Spleen (tissue), 11 donors: ENCODE measurements around the gene HBZ. TPM values are rescaled to one million over a fixed set of nuclear protein-coding genes. Genes with fewer than 3 reads are reported as not detected.

ENCODE experiments used
- DNase-seq: peaks from one replicate; pipeline ENCODE4 v3.0.0-alpha.2; 2020
- H3K27ac ChIP-seq, 8 donors: fragments of 200-600 bp; sonication (generic) in 7 of 8; 1 replicate in 4 of 8; 2 replicates in 4 of 8; pipeline versions ENCODE4 v1.5.0 to v1.8.0; 2016 to 2021; ENCODE audit warnings: inconsistent platforms in 4 of 8, mild to moderate bottlenecking in 4 of 8, moderate library complexity in 1 of 8
- H3K27me3 ChIP-seq, 7 donors: fragments of 200-600 bp; sonication (generic) in 6 of 7; replicated peaks in 1 of 7; 1 replicate in 4 of 7; 2 replicates in 3 of 7; pipeline versions ENCODE4 v1.5.0 to v1.8.0; 2016 to 2021; ENCODE audit warnings: inconsistent platforms in 3 of 7, mild to moderate bottlenecking in 1 of 7
- H3K36me3 ChIP-seq, 6 donors: fragments of 200-600 bp; sonication (generic) in 5 of 6; 1 replicate in 4 of 6; 2 replicates in 2 of 6; pipeline versions ENCODE4 v1.5.0 to v1.8.0; 2016 to 2021; ENCODE audit warnings: inconsistent platforms in 2 of 6
- H3K4me1 ChIP-seq, 6 donors: fragments of 200-600 bp; sonication (generic) in 5 of 6; 1 replicate in 3 of 6; 2 replicates in 3 of 6; pipeline versions ENCODE4 v1.5.0 to v1.8.0; 2016 to 2021; ENCODE audit warnings: inconsistent platforms in 3 of 6
- H3K4me3 ChIP-seq, 8 donors: fragments of 200-600 bp; sonication (generic) in 7 of 8; 1 replicate in 4 of 8; 2 replicates in 4 of 8; pipeline versions ENCODE4 v1.5.0 to v1.8.0; 2016 to 2021; ENCODE audit warnings: inconsistent platforms in 4 of 8, mild to moderate bottlenecking in 4 of 8, moderate library complexity in 2 of 8
- H3K9me3 ChIP-seq, 8 donors: fragments of 200-600 bp; sonication (generic) in 7 of 8; 1 replicate in 4 of 8; 2 replicates in 4 of 8; pipeline versions ENCODE4 v1.5.0 to v1.8.0; 2016 to 2021; ENCODE audit warnings: inconsistent platforms in 4 of 8
- CTCF ChIP-seq, 11 experiments: fragments of 200-600 bp in 7 of 11; fragments of 450-650 bp in 4 of 11; sonication (generic) in 4 of 11; IDR thresholded peaks in 8 of 11; conservative IDR thresholded peaks in 3 of 11; 1 replicate in 7 of 11; 2 replicates in 4 of 11; pipeline versions ENCODE4 v1.4.0 to v1.8.0; 2016 to 2021; ENCODE audit warnings: antibody characterized with exemption in 11 of 11, inconsistent platforms in 4 of 11, mild to moderate bottlenecking in 1 of 11
- POLR2A ChIP-seq, 3 donors: fragments of 450-650 bp; IDR thresholded peaks; one replicate each; pipeline ENCODE4 v1.5.1; 2017; ENCODE audit warnings: antibody characterized with exemption in 3 of 3, mild to moderate bottlenecking in 1 of 3
- POLR2AphosphoS5 ChIP-seq, 3 donors: sonication (generic); formaldehyde crosslinking; IDR thresholded peaks; one replicate each; pipeline ENCODE4 v1.5.1; 2017; ENCODE audit warnings: antibody characterized with exemption in 3 of 3
- WGBS, 5 donors: extraction: QIAGEN DNeasy Blood & Tissue Kit in 3 of 5; methylation state at CpG; one replicate each; pipeline versions ENCODE4 v1.1.5 to v1.1.7; 2013 to 2018; 5-methylcytosine and 5-hydroxymethylcytosine counted together
- intact Hi-C: fragments of 100-400 bp; cut with DNase I; formaldehyde crosslinking; loops from one replicate; pipeline ENCODE4 v1.15.0; 2023; ENCODE audit warnings: low total_unique reads
- polyA plus RNA-seq, 3 donors: library from polyadenylated mRNA; stranded (reverse); fragments of 200-250 nt; gene quantifications; one replicate each; pipeline ENCODE4 v1.2.1, GENCODE V29; 2013
- total RNA-seq, 7 donors: library from RNA; depleted of rRNA in 3 of 7; stranded (reverse); fragments of >200 nt in 3 of 7; fragmentation: NEBNext Ultra II Directional in 4 of 7; extraction: Animal tissue kit (Norgen Biotek cat#: 25700) in 4 of 7; gene quantifications; one replicate each; pipeline versions ENCODE4 v1.1.0 to v1.2.1, GENCODE V29; 2016 to 2021
- donor health status: healthy with polysubstance abuse.
- donor health status: DM: no; HTN: no; CAD: no; lungs with moderate emphysema.
- donor health status: DM: no; HTN: no; CAD: no.
- donor health status: Bipolar disorder and iron deficiency.
- donor health status: healthy.
- donor health status: DM: no; HTN: no; CAD: no.
- donor health status: DM: yes; HTN: yes; CAD: no.

Gene HBZ
- total and polyA plus RNA-seq, 10 donors: 0.16 to 1.2 TPM; not detected in 8

DNA sequence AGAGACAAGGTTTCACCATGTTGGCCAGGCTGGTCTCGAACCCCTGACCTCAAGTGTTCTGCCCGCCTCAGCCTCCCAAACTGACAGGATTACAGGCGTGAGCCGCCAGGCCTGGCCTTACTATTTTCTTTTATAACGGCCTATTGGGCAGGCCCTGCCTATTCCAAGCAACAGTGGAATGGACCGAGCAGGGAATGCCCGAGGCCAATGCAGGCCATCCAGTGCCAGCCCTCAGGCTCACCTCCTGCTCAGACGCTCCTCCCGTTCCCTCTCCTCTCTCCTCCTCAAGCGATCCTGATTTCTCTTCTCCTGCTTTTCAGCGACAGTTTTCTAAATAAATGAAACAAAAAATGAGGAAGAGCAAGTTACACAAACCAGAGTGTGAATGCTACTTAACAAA lies 40.2 kb downstream of the HBZ start:
- no peak for TF ChIP-seq CTCF (IDR thresholded peaks at IDR 0.05 in 8 of 11, conservative IDR thresholded peaks at IDR 0.05 in 3 of 11)
- peak in 1 of 3 donors; percentile 2 for TF ChIP-seq POLR2AphosphoS5 (IDR thresholded peaks at IDR 0.05)
- Histone ChIP-seq H3K9me3 (no peaks in the 10 kb centered on the region), H3K4me1 (no peaks in the 10 kb centered on the region), H3K36me3 (peaks cover 8 to 100% (median 99%) of the 10 kb centered on the region in 6 donors), H3K27me3 (no peaks in the 10 kb centered on the region), H3K4me3 (no peak overlapping the region), H3K27ac (no peak overlapping the region)
- no peak for DNase-seq
- intact Hi-C loops: no loop called here
- 94 to 99% (median 96%) methylated on average over 11 of the region's 11 CpGs for WGBS, 5 donors

DNA sequence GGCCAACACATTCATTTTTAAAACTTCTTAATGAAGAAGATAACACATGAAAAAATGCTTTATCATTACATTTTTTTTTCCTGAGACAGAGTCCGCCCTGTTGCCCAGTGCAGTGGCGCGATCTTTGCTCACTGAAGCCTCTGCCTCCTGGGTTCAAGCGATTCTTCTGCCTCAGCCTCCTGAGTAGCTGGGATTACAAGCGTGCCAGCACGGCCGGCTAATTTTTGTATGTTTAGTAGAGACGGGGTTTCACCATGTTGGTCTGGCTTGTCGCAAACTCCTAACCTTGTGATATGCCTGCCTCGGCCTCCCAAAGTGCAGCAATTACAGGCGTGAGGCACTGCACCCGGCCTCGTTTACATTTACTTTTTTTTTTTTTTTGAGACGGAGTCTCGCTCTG lies 41.0 kb downstream of the HBZ start:
- TF ChIP-seq POLR2AphosphoS5 (IDR thresholded peaks at IDR 0.05) (no peak), CTCF (IDR thresholded peaks at IDR 0.05 in 8 of 11, conservative IDR thresholded peaks at IDR 0.05 in 3 of 11) (no peak), POLR2A (IDR thresholded peaks at IDR 0.05) (no peak)
- no peak overlapping the region for H3K27ac ChIP-seq
- intact Hi-C loops: no loop called here
- peaks cover 8 to 100% (median 99%) of the 10 kb centered on the region in 6 donors for H3K36me3 ChIP-seq
- DNase-seq: no peak
- 92 to 99% (median 95%) methylated on average over 14 to 15 of the region's 15 CpGs for WGBS, 5 donors
- no peaks in the 10 kb centered on the region for H3K27me3 ChIP-seq
- no peaks in the 10 kb centered on the region for H3K4me1 ChIP-seq
- H3K9me3 ChIP-seq: no peaks in the 10 kb centered on the region
- H3K4me3 ChIP-seq: no peak overlapping the region

DNA sequence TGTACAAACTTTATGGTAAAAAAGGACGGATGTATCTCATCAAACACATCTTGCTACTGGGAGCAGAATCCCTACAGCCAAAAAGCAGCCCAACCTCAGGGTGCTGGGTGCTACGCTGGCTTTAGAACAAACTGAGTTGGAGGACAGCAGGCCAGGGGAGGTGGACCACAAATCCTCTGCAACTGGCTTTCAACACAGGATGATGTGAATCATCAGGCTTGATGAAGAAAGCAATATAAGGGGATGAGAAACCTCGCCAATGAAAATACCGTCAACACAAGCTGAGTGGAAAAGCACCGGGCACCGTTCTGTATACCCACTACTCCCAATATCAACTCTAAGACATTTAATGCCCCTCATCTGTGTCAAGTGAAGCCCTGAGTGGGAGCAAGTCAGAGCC lies 42.1 kb downstream of the HBZ start:
- TF ChIP-seq CTCF (IDR thresholded peaks at IDR 0.05 in 8 of 11, conservative IDR thresholded peaks at IDR 0.05 in 3 of 11) (no peak), POLR2AphosphoS5 (IDR thresholded peaks at IDR 0.05) (no peak), POLR2A (IDR thresholded peaks at IDR 0.05) (no peak)
- H3K4me3 ChIP-seq: no peak overlapping the region
- intact Hi-C loops: no loop called here
- DNase-seq: no peak
- 90 to 99% (median 94%) methylated on average over 6 of the region's 6 CpGs for WGBS, 5 donors
- H3K9me3 ChIP-seq: no peaks in the 10 kb centered on the region
- H3K4me1 ChIP-seq: no peaks in the 10 kb centered on the region
- H3K27me3 ChIP-seq: no peaks in the 10 kb centered on the region
- peaks cover 8 to 100% (median 99%) of the 10 kb centered on the region in 6 donors for H3K36me3 ChIP-seq
- no peak overlapping the region for H3K27ac ChIP-seq

DNA sequence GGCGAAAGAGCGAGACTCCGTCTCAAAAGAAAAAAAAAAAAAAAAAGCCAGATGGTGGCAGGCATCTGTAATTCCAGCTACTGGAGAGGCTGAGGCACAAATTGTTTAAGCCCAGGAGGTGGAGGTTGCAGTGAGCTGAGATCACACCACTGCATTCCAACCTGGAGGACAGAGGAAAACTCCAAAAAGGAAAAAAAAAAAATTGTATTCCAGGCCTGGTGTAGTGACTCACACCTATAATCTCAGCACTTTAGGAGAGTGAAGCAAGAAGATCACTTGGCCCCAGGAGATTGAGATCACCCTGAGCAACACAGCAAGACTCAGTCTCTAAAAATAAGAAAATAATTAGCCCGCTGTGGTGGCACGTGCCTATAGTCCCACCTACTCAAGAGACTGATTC lies 47.9 kb downstream of the HBZ start:
- H3K36me3 ChIP-seq: peaks cover 0 to 100% (median 96%) of the 10 kb centered on the region in 6 donors
- no peaks in the 10 kb centered on the region for H3K9me3 ChIP-seq
- intact Hi-C loops: no loop called here
- DNase-seq: no peak
- TF ChIP-seq CTCF (IDR thresholded peaks at IDR 0.05 in 8 of 11, conservative IDR thresholded peaks at IDR 0.05 in 3 of 11) (no peak), POLR2A (IDR thresholded peaks at IDR 0.05) (no peak), POLR2AphosphoS5 (IDR thresholded peaks at IDR 0.05) (no peak)
- H3K4me3 ChIP-seq: no peak overlapping the region
- WGBS, 5 donors: 91 to 99% (median 96%) methylated on average over 5 of the region's 5 CpGs
- H3K4me1 ChIP-seq: no peaks in the 10 kb centered on the region
- no peaks in the 10 kb centered on the region for H3K27me3 ChIP-seq
- no peak overlapping the region for H3K27ac ChIP-seq
